Smooth muscle cell (in vitro differentiated cells): ENCODE data around the gene PPIE. TPM values are rescaled to one million over a fixed set of nuclear protein-coding genes. Genes with fewer than 3 reads are reported as not detected.
A peak's percentile ranks its signal among the peaks of the same experiment; 100 is the strongest.

ENCODE experiments used
- DNase-seq: peaks from one replicate; lab custom pipeline; 2025; ENCODE audit not compliant: unreplicated experiment; lab: John Stamatoyannopoulos, UW
- H2AFZ ChIP-seq: fragments of 200-600 bp; sonication (generic); 2 replicates; pipeline ENCODE4 v1.6.0; 2016; ENCODE audit warnings: antibody characterized with exemption, low read depth, mild to moderate bottlenecking
- H3F3A ChIP-seq: fragments of 200-600 bp; sonication (generic); 2 replicates; pipeline ENCODE4 v1.6.0; 2017; ENCODE audit warnings: antibody characterized with exemption, low read depth
- H3K27ac ChIP-seq: fragments of 200-600 bp; sonication (generic); 2 replicates; pipeline ENCODE4 v1.5.1; 2016; ENCODE audit warnings: low read depth, mild to moderate bottlenecking
- H3K27me3 ChIP-seq: fragments of 200-600 bp; sonication (generic); 2 replicates; pipeline ENCODE4 v1.6.1; 2016; ENCODE audit warnings: low read depth, mild to moderate bottlenecking
- H3K36me3 ChIP-seq: fragments of 200-600 bp; sonication (generic); 2 replicates; pipeline ENCODE4 v1.5.1; 2016; ENCODE audit warnings: low read depth
- H3K4me1 ChIP-seq: fragments of 200-600 bp; sonication (generic); 2 replicates; pipeline ENCODE4 v1.5.1; 2016; ENCODE audit warnings: low read depth
- H3K4me2 ChIP-seq: fragments of 200-600 bp; sonication (generic); 2 replicates; pipeline ENCODE4 v1.6.0; 2016; ENCODE audit warnings: mild to moderate bottlenecking
- H3K4me3 ChIP-seq: fragments of 200-600 bp; sonication (generic); 2 replicates; pipeline ENCODE4 v1.5.1; 2016; ENCODE audit warnings: mild to moderate bottlenecking
- H3K79me2 ChIP-seq: fragments of 200-600 bp; sonication (generic); 2 replicates; pipeline ENCODE4 v1.6.0; 2016; ENCODE audit warnings: low read depth, mild to moderate bottlenecking
- H3K9ac ChIP-seq: fragments of 200-600 bp; sonication (generic); 2 replicates; pipeline ENCODE4 v1.6.0; 2016; ENCODE audit warnings: low read depth
- H3K9me3 ChIP-seq: fragments of 200-600 bp; sonication (generic); replicated peaks from 2 replicates; pipeline ENCODE4 v1.5.1; 2016; ENCODE audit warnings: low read depth
- H4K20me1 ChIP-seq: fragments of 200-600 bp; sonication (generic); 2 replicates; pipeline ENCODE4 v1.6.0; 2016; ENCODE audit warnings: low read depth
- CTCF ChIP-seq: fragments of 200-600 bp; sonication (generic); IDR thresholded peaks from 2 replicates; pipeline ENCODE4 v1.5.1; 2017; ENCODE audit warnings: borderline replicate concordance, mild to moderate bottlenecking, antibody characterized with exemption; ENCODE audit not compliant: insufficient read depth, poor library complexity, severe bottlenecking
- WGBS: methylation state at CpG from one replicate; pipeline ENCODE4 v1.1.7; 2016; ENCODE audit warnings: low lambda C conversion rate; 5-methylcytosine and 5-hydroxymethylcytosine counted together
- polyA plus RNA-seq: library from polyadenylated mRNA; unstranded; fragments of >200 nt; fragmentation: Nextera tagmentation; extraction: Ambion mirVana; gene quantifications from 2 replicates; pipeline ENCODE4 v1.2.1, GENCODE V29; 2016
- total RNA-seq: library from RNA; depleted of rRNA; stranded (reverse); fragments of >200 nt; gene quantifications from 2 replicates; pipeline ENCODE4 v1.2.3, GENCODE V29; 2014

Gene PPIE
- total and polyA plus RNA-seq, 2 experiments from 2014 or later = 47.8 to 62.0 TPM

DNA sequence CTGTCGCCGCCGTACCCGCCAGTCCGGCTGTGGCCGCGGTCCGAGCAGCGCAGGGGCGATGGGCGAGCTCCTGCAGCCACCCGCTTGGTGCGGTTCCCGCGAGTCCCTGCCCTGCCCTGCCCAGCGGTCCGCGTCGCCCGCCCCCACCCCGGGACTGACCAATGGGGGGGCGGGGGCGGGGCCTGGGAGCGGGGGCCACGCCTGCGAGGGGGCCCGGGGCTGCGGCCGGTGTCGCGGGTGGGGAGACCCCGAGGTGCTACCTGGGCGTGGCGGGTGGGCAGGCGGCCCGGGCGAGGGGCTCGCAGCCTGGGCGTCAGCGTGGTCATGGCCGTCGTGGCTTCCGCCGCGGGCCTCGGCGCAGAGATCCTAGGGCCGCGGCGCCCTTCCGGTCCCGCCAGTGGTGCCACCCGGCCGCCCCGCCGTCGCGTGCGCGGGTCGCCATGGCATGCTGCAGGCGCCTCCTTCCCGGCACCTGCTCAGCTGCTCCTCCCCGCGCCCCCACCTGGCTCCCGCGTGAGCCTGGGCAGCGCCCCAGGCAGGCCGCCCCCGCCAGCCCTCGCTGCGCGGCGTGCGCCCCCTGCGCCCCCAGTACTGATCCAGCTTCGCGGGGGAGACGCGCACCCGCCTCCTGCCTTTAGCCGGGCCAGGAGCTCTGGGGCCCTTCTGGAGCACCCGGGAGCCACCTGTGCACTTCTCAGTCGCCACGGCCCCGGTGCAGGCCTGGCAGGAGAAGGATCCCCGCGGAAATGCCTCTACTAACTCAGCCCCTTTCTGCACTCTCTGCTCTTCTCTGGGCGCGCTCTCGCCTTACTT, 50.3 kb downstream of the PPIE start, which contains the start of gene BMP8B:
TSS of gene BMP8B (minus strand) at position 108 of the 813 bp plus-strand sequence. CDS start 380 bp downstream, outside the sequence.
- H3K27ac ChIP-seq = no peak within 1 kb of the TSS
- 6% methylated on average over 21 of the region's 91 CpGs for WGBS
- H3K4me3 ChIP-seq = peak within 1 kb of the TSS; percentile 40
- H2AFZ ChIP-seq = no peak within 1 kb of the TSS
- H3F3A ChIP-seq = no peaks in the 10 kb centered on the region
- no peak for TF ChIP-seq CTCF
- H4K20me1 ChIP-seq = no peaks in the 10 kb centered on the region
- H3K79me2 ChIP-seq = no peaks in the 10 kb centered on the region
- peak within 1 kb of the TSS; percentile 81 for H3K4me2 ChIP-seq
- peaks cover 58% of the 10 kb centered on the region for H3K27me3 ChIP-seq
- H3K36me3 ChIP-seq = no peaks in the 10 kb centered on the region
- no peak within 1 kb of the TSS for H3K9ac ChIP-seq
- no peak for DNase-seq
- no peaks in the 10 kb centered on the region for H3K9me3 ChIP-seq
- no peaks in the 10 kb centered on the region for H3K4me1 ChIP-seq

DNA sequence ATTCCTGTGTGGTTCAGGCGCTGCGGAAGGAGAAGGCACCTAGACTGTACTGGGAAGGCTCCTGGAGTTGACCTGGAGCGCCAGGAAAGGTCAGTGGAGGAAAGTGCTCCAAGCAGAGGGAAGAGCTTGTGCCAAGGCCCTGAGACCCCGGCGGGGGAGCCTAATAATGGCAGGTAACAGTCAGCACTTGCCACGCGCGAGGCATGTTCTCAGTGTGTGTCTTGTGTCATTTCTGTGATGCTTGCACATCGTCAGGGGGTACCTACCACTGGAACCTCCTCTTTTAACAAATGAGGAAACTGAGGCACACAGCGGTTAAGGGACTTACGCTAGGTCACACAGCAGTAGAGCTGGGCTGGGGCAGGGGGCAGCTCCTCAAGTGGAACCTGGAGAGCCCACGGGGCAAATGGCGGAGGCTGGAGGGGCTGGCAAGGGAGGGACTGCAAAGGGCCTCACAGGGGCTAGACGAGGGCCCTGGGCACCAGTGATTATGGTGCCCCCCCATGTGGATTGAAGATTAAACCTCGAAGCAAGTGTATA, 51.0 kb downstream of the PPIE start:
- no peak for TF ChIP-seq CTCF
- no peak overlapping the region for H2AFZ ChIP-seq
- H3K36me3 ChIP-seq = no peaks in the 10 kb centered on the region
- DNase-seq = no peak
- no peaks in the 10 kb centered on the region for H3K4me1 ChIP-seq
- H3K79me2 ChIP-seq = no peaks in the 10 kb centered on the region
- no peak overlapping the region for H3K27ac ChIP-seq
- H3K9me3 ChIP-seq = no peaks in the 10 kb centered on the region
- no peaks in the 10 kb centered on the region for H4K20me1 ChIP-seq
- H3F3A ChIP-seq = no peaks in the 10 kb centered on the region
- no peak overlapping the region for H3K9ac ChIP-seq
- peak overlapping the region; percentile 81 for H3K4me2 ChIP-seq
- H3K27me3 ChIP-seq = peaks cover 57% of the 10 kb centered on the region
- peak overlapping the region; percentile 40 for H3K4me3 ChIP-seq
- 48% methylated on average over 15 of the region's 15 CpGs for WGBS

DNA sequence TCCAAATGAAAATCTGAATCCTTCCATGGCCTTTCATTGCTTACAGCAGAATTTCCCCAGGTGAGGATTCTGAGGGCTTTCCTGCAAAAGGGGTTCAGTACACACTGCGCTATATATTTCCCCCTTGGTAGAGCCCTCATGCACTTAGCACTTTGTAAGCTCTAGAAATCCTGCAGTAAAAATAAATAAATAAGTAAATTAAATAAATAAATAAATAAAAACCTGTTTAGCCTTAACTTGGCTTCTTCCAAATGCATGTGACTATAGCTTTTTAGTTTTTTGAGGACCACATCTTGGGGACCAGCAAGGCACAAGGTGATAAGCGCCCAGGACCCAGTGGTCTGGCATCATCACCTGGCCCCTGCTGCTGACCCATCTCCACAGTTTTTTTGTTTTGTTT, 53.2 kb downstream of the PPIE start:
- no peak for TF ChIP-seq CTCF
- Histone ChIP-seq H3K4me3 (no peak overlapping the region), H3K36me3 (no peaks in the 10 kb centered on the region), H3K4me1 (no peaks in the 10 kb centered on the region), H3K9me3 (no peaks in the 10 kb centered on the region), H3K9ac (no peak overlapping the region), H3K27ac (no peak overlapping the region), H3K79me2 (no peaks in the 10 kb centered on the region), H3F3A (no peaks in the 10 kb centered on the region), H2AFZ (no peak overlapping the region), H4K20me1 (no peaks in the 10 kb centered on the region), H3K4me2 (no peak overlapping the region), H3K27me3 (peaks cover 49% of the 10 kb centered on the region)
- WGBS = 93% methylated on average over 2 of the region's 2 CpGs
- no peak for DNase-seq
